IMR-90 (cell line): ENCODE results near the gene CAPZA3. TPM values are rescaled to one million over a fixed set of nuclear protein-coding genes. Genes with fewer than 3 reads are reported as not detected.

Experiments used
- ATAC-seq: fragments of 200-7000 bp; cut with Tn5 transposase; 2 replicates; pipeline ENCODE4 v1.9.1; 2020; ENCODE audit warnings: low read depth, mild to moderate bottlenecking, moderate library complexity
- Bru-seq: library from RNA; stranded (reverse); fragments of 400-500 nt; gene quantifications from one replicate; lab custom pipeline; 2021; lab: Mats Ljungman, UMichigan
- BruChase-seq, 2 experiments: library from RNA; stranded (reverse); fragments of 400-500 nt; gene quantifications; one replicate each; lab custom pipeline; 2021; lab: Mats Ljungman, UMichigan
- BruUV-seq: library from RNA; stranded (reverse); fragments of 400-500 nt; replicated peaks from 2 replicates; lab custom pipeline; 2021; lab: Mats Ljungman, UMichigan
- CTCF ChIA-PET: fragments of 300-600 bp; formaldehyde crosslinking; extraction: SDS; loops from one replicate; lab custom pipeline; 2021; ENCODE audit warnings: antibody characterized with exemption; lab: Yijun Ruan, JAX
- POLR2A ChIA-PET: fragments of 300-600 bp; sonication (Branson Sonifier 250); formaldehyde crosslinking; loops from one replicate; lab custom pipeline; 2022; ENCODE audit warnings: antibody characterized with exemption; ENCODE audit not compliant: unreplicated experiment; lab: Charles Lee
- DNase-seq: peaks from one replicate; pipeline ENCODE4 v3.0.0; 2013
- H2AFZ ChIP-seq: replicated peaks from 2 replicates; pipeline ENCODE3; 2013; ENCODE audit warnings: low read length, mild to moderate bottlenecking; ENCODE audit not compliant: poor library complexity
- H2AK5ac ChIP-seq: 2 replicates; pipeline ENCODE4 v1.6.1; 2013; ENCODE audit warnings: low read depth, low read length, inconsistent platforms
- H2AK9ac ChIP-seq: replicated peaks from 2 replicates; pipeline ENCODE3; 2013; ENCODE audit warnings: mild to moderate bottlenecking, low read depth, low read length, moderate library complexity; ENCODE audit not compliant: poor library complexity
- H2BK120ac ChIP-seq: 2 replicates; pipeline ENCODE4 v1.6.1; 2013; ENCODE audit warnings: low read depth, low read length, inconsistent platforms
- H2BK15ac ChIP-seq: 3 replicates; pipeline ENCODE4 v1.6.1; 2013; ENCODE audit warnings: low read depth, low read length, inconsistent platforms
- H2BK20ac ChIP-seq: 2 replicates; pipeline ENCODE4 v1.6.1; 2013; ENCODE audit warnings: low read depth, mild to moderate bottlenecking, inconsistent platforms, low read length, moderate library complexity
- H2BK5ac ChIP-seq: 2 replicates; pipeline ENCODE4 v1.6.1; 2013; ENCODE audit warnings: mild to moderate bottlenecking, low read depth, low read length, inconsistent platforms; ENCODE audit not compliant: poor library complexity, severe bottlenecking
- H3K14ac ChIP-seq: replicated peaks from 2 replicates; pipeline ENCODE4 v1.6.1; 2013; ENCODE audit warnings: low read depth, low read length, inconsistent platforms
- H3K18ac ChIP-seq: 2 replicates; pipeline ENCODE4 v1.6.1; 2013; ENCODE audit warnings: low read depth, low read length, control low read depth
- H3K23ac ChIP-seq: 2 replicates; pipeline ENCODE4 v1.6.1; 2013; ENCODE audit warnings: low read depth, low read length, inconsistent platforms
- H3K27ac ChIP-seq: 2 replicates; pipeline ENCODE4 v1.5.1; 2013; ENCODE audit warnings: mild to moderate bottlenecking, control low read depth, low read length; ENCODE audit not compliant: insufficient read depth
- H3K27me3 ChIP-seq: 2 replicates; pipeline ENCODE4 v1.6.1; 2013; ENCODE audit warnings: low read length; ENCODE audit not compliant: control insufficient read depth, insufficient read depth
- H3K36me3 ChIP-seq: 2 replicates; pipeline ENCODE4 v1.6.1; 2013; ENCODE audit warnings: low read length, mixed read lengths; ENCODE audit not compliant: control insufficient read depth, insufficient read depth
- H3K4ac ChIP-seq: 2 replicates; pipeline ENCODE4 v1.6.1; 2013; ENCODE audit warnings: low read depth, low read length, inconsistent platforms
- H3K4me1 ChIP-seq: 2 replicates; pipeline ENCODE4 v1.6.1; 2013; ENCODE audit warnings: low read length, mixed read lengths; ENCODE audit not compliant: control insufficient read depth, insufficient read depth
- H3K4me2 ChIP-seq: 2 replicates; pipeline ENCODE4 v1.6.1; 2013; ENCODE audit warnings: low read depth, mild to moderate bottlenecking, control low read depth, low read length, moderate library complexity
- H3K4me3 ChIP-seq: 2 replicates; pipeline ENCODE4 v1.5.1; 2013; ENCODE audit warnings: low read depth, mild to moderate bottlenecking, control low read depth, low read length, moderate library complexity; ENCODE audit not compliant: insufficient read depth
- H3K56ac ChIP-seq: 2 replicates; pipeline ENCODE4 v1.6.1; 2013; ENCODE audit warnings: low read length, inconsistent platforms; ENCODE audit not compliant: insufficient read depth; ENCODE audit errors: extremely low read depth
- H3K79me1 ChIP-seq, 2 experiments: 2 replicates each; pipeline ENCODE4 v1.6.1; 2013; ENCODE audit warnings: low read length in 2 of 2, inconsistent platforms in 1 of 2, low read depth in 1 of 2
- H3K9ac ChIP-seq: 2 replicates; pipeline ENCODE4 v1.6.1; 2013; ENCODE audit warnings: low read depth, low read length, control low read depth
- H3K9me1 ChIP-seq: 2 replicates; pipeline ENCODE4 v1.6.1; 2013; ENCODE audit warnings: low read length, inconsistent platforms; ENCODE audit not compliant: insufficient read depth
- H3K9me3 ChIP-seq: 2 replicates; pipeline ENCODE4 v1.6.1; 2013; ENCODE audit warnings: low read length; ENCODE audit not compliant: control insufficient read depth, insufficient read depth
- H4K20me1 ChIP-seq: 2 replicates; pipeline ENCODE4 v1.6.1; 2013; ENCODE audit warnings: low read length, inconsistent platforms; ENCODE audit not compliant: insufficient read depth
- H4K5ac ChIP-seq: 2 replicates; pipeline ENCODE4 v1.6.1; 2013; ENCODE audit warnings: mild to moderate bottlenecking, low read depth, low read length, control low read depth
- H4K8ac ChIP-seq, 2 experiments: 2 replicates each; pipeline ENCODE4 v1.6.1; 2013; ENCODE audit warnings: low read depth in 2 of 2, low read length in 2 of 2, control low read depth in 1 of 2, inconsistent platforms in 1 of 2
- H4K91ac ChIP-seq: 2 replicates; pipeline ENCODE4 v1.6.1; 2013; ENCODE audit warnings: low read depth, low read length, inconsistent platforms; ENCODE audit not compliant: insufficient read depth
- BHLHE40 ChIP-seq: fragments of 150-350 bp; IDR thresholded peaks from 2 replicates; pipeline ENCODE4 v1.6.1; 2016; ENCODE audit warnings: mild to moderate bottlenecking, low read depth, low read length
- CEBPB ChIP-seq: IDR thresholded peaks from 2 replicates; pipeline ENCODE4 v1.6.1; 2012; ENCODE audit warnings: low read depth, low read length, improper control_type of control experiment
- CTCF ChIP-seq: conservative IDR thresholded peaks from 2 replicates; pipeline ENCODE4 v1.5.1; 2012; ENCODE audit warnings: mild to moderate bottlenecking, low read depth, low read length, improper control_type of control experiment
- RCOR1 ChIP-seq: IDR thresholded peaks from 2 replicates; pipeline ENCODE4 v1.6.1; 2012; ENCODE audit warnings: mild to moderate bottlenecking, low read length, improper control_type of control experiment; ENCODE audit not compliant: insufficient replicate concordance
- SMC3 ChIP-seq: fragments of 150-350 bp; IDR thresholded peaks from 2 replicates; pipeline ENCODE4 v1.6.1; 2016; ENCODE audit warnings: low read depth, mild to moderate bottlenecking, antibody characterized with exemption, low read length, moderate library complexity
- WGBS, 2 experiments: methylation state at CpG; one replicate each; pipeline versions ENCODE4 v1.1.5 to v1.1.7; 2013; ENCODE audit warnings: missing lambda C conversion rate in 2 of 2; ENCODE audit not compliant: insufficient read length in 1 of 2; ENCODE audit errors: extremely low coverage in 2 of 2; 5-methylcytosine and 5-hydroxymethylcytosine counted together
- dilution Hi-C: fragments of 300-500 bp; cut with HindIII; formaldehyde crosslinking; loops from one replicate; pipeline ENCODE4 v1.14.3; 2018; ENCODE audit warnings: low sequenced_read_pairs; ENCODE audit not compliant: unreplicated experiment
- in situ Hi-C: fragments of 300-500 bp; cut with MboI; formaldehyde crosslinking; loops from 3 replicates; pipeline ENCODE4 v1.14.3; 2019; ENCODE audit warnings: low sequenced_read_pairs, inconsistent platforms, mixed read lengths
- intact Hi-C: fragments of 100-400 bp; cut with micrococcal nuclease; formaldehyde crosslinking; loops from 2 replicates; pipeline ENCODE4 v1.10.0; 2022
- long read RNA-seq: library from polyadenylated mRNA; unstranded; transcript quantifications from one replicate; pipeline ENCODE4 v2.0.0, GENCODE V29; 2021; ENCODE audit not compliant: unreplicated experiment
- polyA plus RNA-seq, 3 experiments: library from polyadenylated mRNA; depleted of rRNA; stranded (reverse); fragments of >200 nt; gene quantifications; 2 replicates each; pipeline ENCODE4 v1.2.3, GENCODE V29; 2012; ENCODE audit warnings: low replicate concordance in 1 of 3
- total RNA-seq: library from RNA; depleted of rRNA; stranded (reverse); fragments of >200 nt; gene quantifications from 2 replicates; pipeline ENCODE4 v1.2.3, GENCODE V29; 2012; rRNA removed

The CAPZA3 gene
- not detected in 2 replicates for total RNA-seq
- not detected in 2 replicates for polyA plus RNA-seq (2012; rRNA removed)
- not detected in 2 replicates for polyA plus RNA-seq (2012; cell fraction: cytosol; rRNA removed)
- polyA plus RNA-seq (2012; cell fraction: nucleus; rRNA removed; ENCODE audit: low replicate concordance): not detected in 2 replicates
- Bru-seq, nascent RNA: not detected
- BruChase-seq, experiment 1, labeled RNA remaining after a 6-hour chase: not detected
- not detected for BruChase-seq, experiment 2, labeled RNA remaining after a 2-hour chase
- long read RNA-seq: 0 reads

GRCh38 chr12:18737819-18738218, at the start of gene CAPZA3, which contains the start of gene PLCZ1:
TSS of gene CAPZA3 (plus strand) at chr12:18738119. CDS start at chr12:18738269, 150 bp downstream.
TSS of gene PLCZ1 (minus strand) at chr12:18738012. CDS start at chr12:18737371, 641 bp downstream.
- Histone ChIP-seq H3K9me1 (no peaks in the 10 kb centered on the region), H3K4me3 (no peak within 1 kb of the TSS), H3K4ac (no peak within 1 kb of the TSS), H2BK15ac (no peak within 1 kb of the TSS), H4K91ac (no peak within 1 kb of the TSS), H2BK120ac (no peak within 1 kb of the TSS), H3K4me1 (no peaks in the 10 kb centered on the region), H4K5ac (no peak within 1 kb of the TSS), H2AK9ac (no peak within 1 kb of the TSS), H4K20me1 (no peaks in the 10 kb centered on the region), H3K36me3 (no peaks in the 10 kb centered on the region), H4K8ac (no peak within 1 kb of the TSS), H3K27ac (no peak within 1 kb of the TSS), H2BK20ac (no peak within 1 kb of the TSS), H3K9me3 (peaks cover 6% of the 10 kb centered on the region), H3K18ac (no peak within 1 kb of the TSS), H2AK5ac (no peak within 1 kb of the TSS), H3K56ac (no peak within 1 kb of the TSS), H3K4me2 (no peak within 1 kb of the TSS), H3K27me3 (no peaks in the 10 kb centered on the region), H3K79me1 (no peaks in the 10 kb centered on the region), H2BK5ac (no peak within 1 kb of the TSS), H2AFZ (no peak within 1 kb of the TSS), H3K23ac (no peak within 1 kb of the TSS), H3K9ac (no peak within 1 kb of the TSS), H3K14ac (no peak within 1 kb of the TSS)
- ATAC-seq (no peak), DNase-seq (no peak)
- in situ Hi-C loops (no loop called here), intact Hi-C loops (no loop called here), dilution Hi-C loops (no loop called here)
- TF ChIP-seq CEBPB (no peak), SMC3 (no peak), BHLHE40 (no peak), RCOR1 (no peak), CTCF (no peak)
- WGBS, 2 experiments: no CpG with 5 or more reads among the region's 2 CpGs
- ChIA-PET CTCF (no interaction called here), POLR2A (no interaction called here)
- no TSS peak for BruUV-seq
